ENCODE measurements around the gene ZFAND2A.

ZFAND2A gene

GRCh38 chr7:1105189-1105588 is 54.8 kb downstream of the ZFAND2A start:
- DNase-seq (ENCODE audit: low read depth in 1 of 2, low spot score in 1 of 2): no peak
- H3K4me3 ChIP-seq (replicated peaks; ENCODE audit: insufficient read depth, low read length): no peak overlapping the region
- H3K27me3 ChIP-seq (ENCODE audit: insufficient read depth, poor library complexity, severe bottlenecking): no peaks in the 10 kb centered on the region
- TF ChIP-seq CTCF (IDR thresholded peaks at IDR 0.05; ENCODE audit: insufficient read depth, low read length): no peak
- TF ChIP-seq SPI1 (IDR thresholded peaks at IDR 0.05; ENCODE audit: borderline replicate concordance, low read depth): no peak
- TF ChIP-seq GABPA (IDR thresholded peaks at IDR 0.05; ENCODE audit: low read depth): no peak
- TF ChIP-seq, protein P1, sequence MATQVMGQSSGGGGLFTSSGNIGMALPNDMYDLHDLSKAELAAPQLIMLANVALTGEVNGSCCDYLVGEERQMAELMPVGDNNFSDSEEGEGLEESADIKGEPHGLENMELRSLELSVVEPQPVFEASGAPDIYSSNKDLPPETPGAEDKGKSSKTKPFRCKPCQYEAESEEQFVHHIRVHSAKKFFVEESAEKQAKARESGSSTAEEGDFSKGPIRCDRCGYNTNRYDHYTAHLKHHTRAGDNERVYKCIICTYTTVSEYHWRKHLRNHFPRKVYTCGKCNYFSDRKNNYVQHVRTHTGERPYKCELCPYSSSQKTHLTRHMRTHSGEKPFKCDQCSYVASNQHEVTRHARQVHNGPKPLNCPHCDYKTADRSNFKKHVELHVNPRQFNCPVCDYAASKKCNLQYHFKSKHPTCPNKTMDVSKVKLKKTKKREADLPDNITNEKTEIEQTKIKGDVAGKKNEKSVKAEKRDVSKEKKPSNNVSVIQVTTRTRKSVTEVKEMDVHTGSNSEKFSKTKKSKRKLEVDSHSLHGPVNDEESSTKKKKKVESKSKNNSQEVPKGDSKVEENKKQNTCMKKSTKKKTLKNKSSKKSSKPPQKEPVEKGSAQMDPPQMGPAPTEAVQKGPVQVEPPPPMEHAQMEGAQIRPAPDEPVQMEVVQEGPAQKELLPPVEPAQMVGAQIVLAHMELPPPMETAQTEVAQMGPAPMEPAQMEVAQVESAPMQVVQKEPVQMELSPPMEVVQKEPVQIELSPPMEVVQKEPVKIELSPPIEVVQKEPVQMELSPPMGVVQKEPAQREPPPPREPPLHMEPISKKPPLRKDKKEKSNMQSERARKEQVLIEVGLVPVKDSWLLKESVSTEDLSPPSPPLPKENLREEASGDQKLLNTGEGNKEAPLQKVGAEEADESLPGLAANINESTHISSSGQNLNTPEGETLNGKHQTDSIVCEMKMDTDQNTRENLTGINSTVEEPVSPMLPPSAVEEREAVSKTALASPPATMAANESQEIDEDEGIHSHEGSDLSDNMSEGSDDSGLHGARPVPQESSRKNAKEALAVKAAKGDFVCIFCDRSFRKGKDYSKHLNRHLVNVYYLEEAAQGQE (IDR thresholded peaks at IDR 0.05; ENCODE audit: insufficient replicate concordance, low read depth): no peak
- TF ChIP-seq POLR2AphosphoS5 (IDR thresholded peaks at IDR 0.05; ENCODE audit: low read depth): no peak
- H3K27ac ChIP-seq (replicated peaks): no peak overlapping the region

GRCh38 chr7:1104516-1105179 is 55.3 kb downstream of the ZFAND2A start:
- no peaks in the 10 kb centered on the region for H3K27me3 ChIP-seq (ENCODE audit: insufficient read depth, poor library complexity, severe bottlenecking)
- H3K27ac ChIP-seq (replicated peaks): no peak overlapping the region
- no peak for TF ChIP-seq GABPA (IDR thresholded peaks at IDR 0.05; ENCODE audit: low read depth)
- no peak for TF ChIP-seq CTCF (IDR thresholded peaks at IDR 0.05; ENCODE audit: insufficient read depth, low read length)
- TF ChIP-seq SPI1 (IDR thresholded peaks at IDR 0.05; ENCODE audit: borderline replicate concordance, low read depth): no peak
- no peak for TF ChIP-seq POLR2AphosphoS5 (IDR thresholded peaks at IDR 0.05; ENCODE audit: low read depth)
- TF ChIP-seq, protein P1 (IDR thresholded peaks at IDR 0.05; ENCODE audit: insufficient replicate concordance, low read depth): no peak
- DNase-seq (ENCODE audit: low read depth in 1 of 2, low spot score in 1 of 2): no peak
- no peak overlapping the region for H3K4me3 ChIP-seq (replicated peaks; ENCODE audit: insufficient read depth, low read length)

DNA sequence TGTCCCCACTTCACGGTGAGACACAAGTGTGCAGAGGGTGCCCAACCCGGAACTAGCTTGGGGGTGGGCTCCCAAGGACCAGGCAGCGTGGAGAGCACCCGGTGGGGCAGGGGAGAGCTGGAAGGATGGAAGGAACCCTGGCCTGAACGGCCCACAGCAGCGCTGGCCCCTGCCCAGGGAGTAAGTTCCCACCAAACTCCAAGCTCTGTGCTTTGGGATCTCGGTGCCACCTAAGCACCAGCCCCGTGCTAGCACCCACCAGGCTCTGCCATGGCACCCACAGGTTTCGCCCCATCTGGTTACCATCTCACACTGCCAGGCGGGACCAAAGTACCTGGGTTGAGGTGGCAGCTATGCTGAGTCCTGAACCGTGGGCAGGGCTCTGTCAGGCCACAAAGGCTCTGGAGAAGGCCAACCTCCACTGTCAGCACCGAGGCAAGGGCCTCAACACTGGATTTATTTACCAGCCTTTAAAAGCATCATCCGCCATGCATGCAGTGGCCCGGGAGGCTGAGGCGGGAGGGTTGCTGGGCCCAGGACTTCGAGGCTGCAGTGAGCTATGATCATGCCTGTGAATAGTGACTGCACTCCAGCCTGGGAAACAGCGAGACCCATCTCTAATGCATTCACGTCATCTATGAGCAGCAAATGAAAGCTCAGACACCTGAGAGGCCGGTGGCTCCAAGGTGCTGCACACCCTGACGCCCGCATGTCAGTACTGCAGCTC is 56.0 kb downstream of the ZFAND2A start:
- H3K27ac ChIP-seq (replicated peaks): no peak overlapping the region
- no peaks in the 10 kb centered on the region for H3K27me3 ChIP-seq (ENCODE audit: insufficient read depth, poor library complexity, severe bottlenecking)
- H3K4me3 ChIP-seq (replicated peaks; ENCODE audit: insufficient read depth, low read length): no peak overlapping the region
- no peak for DNase-seq (ENCODE audit: low read depth in 1 of 2, low spot score in 1 of 2)
- TF ChIP-seq GABPA (IDR thresholded peaks at IDR 0.05; ENCODE audit: low read depth): no peak

DNA sequence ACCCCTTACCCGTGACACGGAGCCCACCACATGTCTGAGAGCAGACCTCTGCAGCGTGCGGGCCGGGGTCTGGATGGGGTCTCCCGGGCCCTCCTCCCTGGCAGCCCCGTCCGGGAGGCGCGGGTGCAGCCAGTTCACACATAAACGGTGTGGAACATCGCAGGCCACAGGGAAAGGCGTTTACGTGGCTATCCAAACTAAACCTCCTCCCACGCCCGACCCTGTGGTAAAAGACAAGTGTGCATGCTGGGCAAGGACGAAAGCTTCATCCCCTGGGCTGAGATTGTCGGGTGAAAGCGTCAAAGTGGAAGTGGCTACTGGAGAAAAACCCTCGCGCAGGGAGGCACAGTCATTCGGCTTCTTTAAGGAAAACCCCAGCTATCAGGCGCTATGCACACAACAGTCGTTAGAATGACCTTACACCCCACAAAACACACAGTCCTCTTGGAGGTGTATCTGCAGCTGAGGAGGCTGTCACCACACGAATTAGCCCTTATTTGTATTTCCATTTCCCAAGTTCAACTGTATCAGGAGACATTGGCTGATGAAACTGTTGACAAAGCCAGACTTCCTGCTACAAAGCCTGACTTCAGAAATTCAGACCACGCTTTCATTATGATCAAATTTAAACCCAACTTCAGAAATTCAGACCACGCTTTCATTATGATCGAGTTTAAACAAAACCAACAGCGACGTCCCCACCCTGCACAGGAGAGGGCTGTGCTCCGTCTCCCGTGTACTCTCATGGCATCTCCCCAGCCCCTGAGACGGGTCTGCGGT is 56.8 kb downstream of the ZFAND2A start:
- no peak for DNase-seq (ENCODE audit: low read depth in 1 of 2, low spot score in 1 of 2)
- TF ChIP-seq GABPA (IDR thresholded peaks at IDR 0.05; ENCODE audit: low read depth) (no peak), CTCF (IDR thresholded peaks at IDR 0.05; ENCODE audit: insufficient read depth, low read length) (no peak), POLR2AphosphoS5 (IDR thresholded peaks at IDR 0.05; ENCODE audit: low read depth) (no peak), SPI1 (IDR thresholded peaks at IDR 0.05; ENCODE audit: borderline replicate concordance, low read depth) (no peak)
- TF ChIP-seq, protein P1 (IDR thresholded peaks at IDR 0.05; ENCODE audit: insufficient replicate concordance, low read depth): no peak
- Histone ChIP-seq H3K27ac (replicated peaks) (no peak overlapping the region), H3K4me3 (replicated peaks; ENCODE audit: insufficient read depth, low read length) (no peak overlapping the region), H3K27me3 (ENCODE audit: insufficient read depth, poor library complexity, severe bottlenecking) (no peaks in the 10 kb centered on the region)
